ENCODE data around the gene SLC6A8. TPM values are rescaled to one million over a fixed set of nuclear protein-coding genes. Genes with fewer than 3 reads are reported as not detected.

SLC6A8 gene
- polyA plus RNA-seq, 2 of the 4 experiments (the other 2 are of a cell fraction), result 2.0 to 6.1 TPM

DNA sequence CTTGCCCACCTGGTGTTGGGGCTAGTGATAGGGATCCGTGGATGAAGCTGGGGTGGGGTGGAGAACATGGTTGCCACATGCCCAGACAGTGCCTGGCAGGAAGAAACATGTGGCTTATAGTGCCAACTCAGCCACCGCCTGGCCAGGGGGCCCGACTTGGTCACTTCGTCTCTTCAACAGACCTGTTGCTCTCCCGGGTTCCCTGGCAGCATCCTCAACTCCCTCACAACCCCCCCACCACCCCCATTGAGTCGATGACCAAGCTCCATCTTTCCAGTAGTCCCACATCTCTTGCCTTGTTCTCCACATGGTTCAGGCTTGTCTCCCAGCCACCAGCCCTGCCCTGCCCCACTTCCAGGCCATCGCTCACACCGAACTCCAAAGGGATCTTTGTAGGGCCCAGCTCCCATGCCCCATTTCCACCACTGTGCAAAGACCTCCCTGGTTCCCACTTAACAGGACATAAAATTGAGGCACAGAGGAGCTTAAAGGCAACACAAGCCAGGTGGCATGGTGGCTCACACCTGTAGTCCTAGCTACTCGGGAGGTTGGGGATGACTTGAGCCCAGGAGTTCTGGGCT lies 21.9 kb upstream of the SLC6A8 start:
- Histone ChIP-seq H3K4me1 (no peaks in the 10 kb centered on the region), H3K4me3 (no peak overlapping the region), H3K4me2 (no peak overlapping the region), H3K9me3 (no peaks in the 10 kb centered on the region), H3K27ac (no peak overlapping the region)
- ChIA-PET CTCF (interaction anchor here (0.9 to 5.9 kb wide), 8 partner anchors 11 to 110 kb away, joined by 4 to 78 read pairs (median 24); partner anchors contain the start of gene DUSP9), POLR2A (no interaction called here)
- DNase-seq (ENCODE audit: low read depth in 1 of 2, low spot score in 1 of 2), result no peak
- TF ChIP-seq CHD4 (IDR thresholded peaks at IDR 0.05; ENCODE audit: borderline replicate concordance) (no peak), MAZ (IDR thresholded peaks at IDR 0.05; ENCODE audit: borderline replicate concordance, low read depth, low read length) (no peak), ZNF302 (CRISPR knock-in tag; IDR thresholded peaks at IDR 0.05) (no peak), HEYL (CRISPR knock-in tag; IDR thresholded peaks at IDR 0.05) (no peak), KDM1A (IDR thresholded peaks at IDR 0.05; ENCODE audit: low read depth) (no peak), RCOR1 (IDR thresholded peaks at IDR 0.05; ENCODE audit: low read depth, low read length) (no peak), GATA3 (IDR thresholded peaks at IDR 0.05; ENCODE audit: borderline replicate concordance) (no peak), ESRRA (IDR thresholded peaks at IDR 0.05; ENCODE audit: borderline replicate concordance, low read length) (no peak), JUN (IDR thresholded peaks at IDR 0.05) (no peak), ZC3H11A (IDR thresholded peaks at IDR 0.05) (no peak)
- TF ChIP-seq, protein P1, sequence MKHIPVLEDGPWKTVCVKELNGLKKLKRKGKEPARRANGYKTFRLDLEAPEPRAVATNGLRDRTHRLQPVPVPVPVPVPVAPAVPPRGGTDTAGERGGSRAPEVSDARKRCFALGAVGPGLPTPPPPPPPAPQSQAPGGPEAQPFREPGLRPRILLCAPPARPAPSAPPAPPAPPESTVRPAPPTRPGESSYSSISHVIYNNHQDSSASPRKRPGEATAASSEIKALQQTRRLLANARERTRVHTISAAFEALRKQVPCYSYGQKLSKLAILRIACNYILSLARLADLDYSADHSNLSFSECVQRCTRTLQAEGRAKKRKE (CRISPR knock-in tag; IDR thresholded peaks at IDR 0.05; ENCODE audit: low read depth), result no peak
- TF ChIP-seq, protein P2, sequence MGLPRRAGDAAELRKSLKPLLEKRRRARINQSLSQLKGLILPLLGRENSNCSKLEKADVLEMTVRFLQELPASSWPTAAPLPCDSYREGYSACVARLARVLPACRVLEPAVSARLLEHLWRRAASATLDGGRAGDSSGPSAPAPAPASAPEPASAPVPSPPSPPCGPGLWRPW (IDR thresholded peaks at IDR 0.05), result no peak
- TF ChIP-seq, protein P3, sequence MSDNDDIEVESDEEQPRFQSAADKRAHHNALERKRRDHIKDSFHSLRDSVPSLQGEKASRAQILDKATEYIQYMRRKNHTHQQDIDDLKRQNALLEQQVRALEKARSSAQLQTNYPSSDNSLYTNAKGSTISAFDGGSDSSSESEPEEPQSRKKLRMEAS (IDR thresholded peaks at IDR 0.05), result no peak
- TF ChIP-seq, protein P4, sequence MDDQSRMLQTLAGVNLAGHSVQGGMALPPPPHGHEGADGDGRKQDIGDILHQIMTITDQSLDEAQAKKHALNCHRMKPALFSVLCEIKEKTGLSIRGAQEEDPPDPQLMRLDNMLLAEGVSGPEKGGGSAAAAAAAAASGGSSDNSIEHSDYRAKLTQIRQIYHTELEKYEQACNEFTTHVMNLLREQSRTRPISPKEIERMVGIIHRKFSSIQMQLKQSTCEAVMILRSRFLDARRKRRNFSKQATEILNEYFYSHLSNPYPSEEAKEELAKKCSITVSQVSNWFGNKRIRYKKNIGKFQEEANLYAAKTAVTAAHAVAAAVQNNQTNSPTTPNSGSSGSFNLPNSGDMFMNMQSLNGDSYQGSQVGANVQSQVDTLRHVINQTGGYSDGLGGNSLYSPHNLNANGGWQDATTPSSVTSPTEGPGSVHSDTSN (IDR thresholded peaks at IDR 0.05), result no peak
- TF ChIP-seq, protein P5, sequence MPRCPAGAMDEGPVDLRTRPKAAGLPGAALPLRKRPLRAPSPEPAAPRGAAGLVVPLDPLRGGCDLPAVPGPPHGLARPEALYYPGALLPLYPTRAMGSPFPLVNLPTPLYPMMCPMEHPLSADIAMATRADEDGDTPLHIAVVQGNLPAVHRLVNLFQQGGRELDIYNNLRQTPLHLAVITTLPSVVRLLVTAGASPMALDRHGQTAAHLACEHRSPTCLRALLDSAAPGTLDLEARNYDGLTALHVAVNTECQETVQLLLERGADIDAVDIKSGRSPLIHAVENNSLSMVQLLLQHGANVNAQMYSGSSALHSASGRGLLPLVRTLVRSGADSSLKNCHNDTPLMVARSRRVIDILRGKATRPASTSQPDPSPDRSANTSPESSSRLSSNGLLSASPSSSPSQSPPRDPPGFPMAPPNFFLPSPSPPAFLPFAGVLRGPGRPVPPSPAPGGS (IDR thresholded peaks at IDR 0.05), result no peak
- no peak for FAIRE-seq
- WGBS (ENCODE audit: missing lambda C conversion rate), result 51% methylated on average over 6 of the region's 9 CpGs
- ATAC-seq, result no peak

DNA sequence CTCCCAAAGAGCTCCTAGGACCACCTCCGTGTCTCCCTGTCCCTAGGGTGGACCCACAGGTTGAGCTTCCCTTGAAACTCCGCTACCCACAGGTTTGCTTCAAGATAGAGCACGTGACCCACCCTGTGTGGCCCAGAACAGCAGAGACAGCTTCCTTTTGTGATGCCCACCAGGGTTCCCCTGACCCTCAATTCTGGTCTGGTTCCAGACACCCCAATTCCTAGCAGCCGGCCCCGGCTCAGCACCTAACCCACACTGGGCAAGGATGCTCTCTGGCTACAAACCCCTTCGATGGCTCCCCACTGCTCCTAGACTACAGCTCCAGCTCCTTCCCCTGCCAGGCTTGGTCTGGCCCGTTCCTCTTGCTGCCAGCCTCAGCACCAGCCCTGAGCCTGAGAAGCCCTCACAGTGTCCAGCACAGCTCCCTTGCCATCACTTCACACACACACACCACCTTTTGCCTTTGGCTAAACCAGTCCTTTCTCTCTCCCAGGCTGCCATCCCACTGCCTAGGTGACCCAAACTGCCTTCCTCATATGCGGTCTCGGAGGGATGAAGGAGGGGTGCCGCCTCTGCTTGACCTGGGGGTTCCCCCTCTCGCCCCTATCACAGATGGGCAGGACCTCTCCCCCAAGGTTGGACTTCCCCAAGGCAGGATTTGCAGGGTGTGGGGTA lies 20.3 kb upstream of the SLC6A8 start:
- Histone ChIP-seq H3K9me3 (no peaks in the 10 kb centered on the region), H3K27ac (peak overlapping the region; percentile 30 to 63; a peak in 3 of 6 replicates), H3K4me2 (peak overlapping the region; percentile 71), H3K4me3 (peak overlapping the region; percentile 35), H3K4me1 (no peaks in the 10 kb centered on the region)
- FAIRE-seq (peak; percentile 32), DNase-seq (ENCODE audit: low read depth in 1 of 2, low spot score in 1 of 2) (no peak), ATAC-seq (peak; percentile 38 to 48; a peak in 4 of 6 replicates)
- 50% methylated on average over 11 of the region's 11 CpGs for WGBS (ENCODE audit: missing lambda C conversion rate)
- TF ChIP-seq, protein P6, sequence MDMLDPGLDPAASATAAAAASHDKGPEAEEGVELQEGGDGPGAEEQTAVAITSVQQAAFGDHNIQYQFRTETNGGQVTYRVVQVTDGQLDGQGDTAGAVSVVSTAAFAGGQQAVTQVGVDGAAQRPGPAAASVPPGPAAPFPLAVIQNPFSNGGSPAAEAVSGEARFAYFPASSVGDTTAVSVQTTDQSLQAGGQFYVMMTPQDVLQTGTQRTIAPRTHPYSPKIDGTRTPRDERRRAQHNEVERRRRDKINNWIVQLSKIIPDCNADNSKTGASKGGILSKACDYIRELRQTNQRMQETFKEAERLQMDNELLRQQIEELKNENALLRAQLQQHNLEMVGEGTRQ (IDR thresholded peaks at IDR 0.05), result 0 out of 2 replicates have a peak, but pooled peaks have one; percentile 7
- TF ChIP-seq, protein P1 (CRISPR knock-in tag; IDR thresholded peaks at IDR 0.05; ENCODE audit: low read depth), result no peak
- CTCF ChIA-PET, result interaction anchor here (0.5 to 5.9 kb wide), 41 partner anchors 8 to 726 kb away, joined by 3 to 78 read pairs (median 5); partner anchors contain the start of genes DUSP9 and SLC6A8
- POLR2A ChIA-PET, result no interaction called here

Measured in A549 (cell line).